K562 (cell line): ENCODE measurements around the gene DYNLT5. TPM values are rescaled to one million over a fixed set of nuclear protein-coding genes. Genes with fewer than 3 reads are reported as not detected.

Experiments used
- ATAC-seq: fragments of 200-7000 bp; cut with Tn5 transposase; 3 replicates; pipeline ENCODE4 v1.9.1; 2020; ENCODE audit warnings: moderate library complexity
- BruUV-seq: library from RNA; stranded (reverse); fragments of 400-500 nt; replicated peaks from 2 replicates; lab custom pipeline; 2021; lab: Mats Ljungman, UMichigan
- CTCF ChIA-PET: fragments of 300-600 bp; formaldehyde crosslinking; extraction: SDS; loops from one replicate; lab custom pipeline; 2021; ENCODE audit warnings: low intra/inter-chr PET ratio; lab: Yijun Ruan, JAX
- POLR2A ChIA-PET: fragments of 300-600, 350-650 bp; sonication (Branson Sonifier 250); formaldehyde crosslinking; extraction: SDS; loops from one replicate; lab custom pipeline; 2021; ENCODE audit warnings: antibody characterized with exemption, inconsistent platforms; lab: Yijun Ruan, JAX
- DNase-seq, 4 experiments: peaks; one replicate each; pipeline versions ENCODE4 v3.0.0 to v3.0.0-alpha.2; 2011 to 2018; ENCODE audit warnings: low spot score in 3 of 4, mixed read lengths in 3 of 4; ENCODE audit errors: extremely low read depth in 1 of 4
- FAIRE-seq: peaks from 2 replicates; lab custom pipeline; 2011; peaks lifted over from hg19 to GRCh38; lab: Jason Lieb, UNC
- H2AFZ ChIP-seq: 2 replicates; pipeline ENCODE4 v1.6.0; 2011; ENCODE audit warnings: low read depth, low read length, control low read depth, inconsistent platforms
- H3K27ac ChIP-seq: fragments of 200-600 bp; 3 replicates; pipeline ENCODE4 v1.8.0; 2011; ENCODE audit warnings: low read depth, mild to moderate bottlenecking, control low read depth, inconsistent platforms, low read length, moderate library complexity, mixed read lengths; ENCODE audit errors: extremely low read depth
- H3K27me3 ChIP-seq, 2 experiments: fragments of 300-600 bp in 1 of 2; 2 replicates in 1 of 2; 3 replicates in 1 of 2; pipeline versions ENCODE4 v1.6.0 to v1.8.0; 2011; ENCODE audit warnings: inconsistent platforms in 2 of 2, low read length in 2 of 2, mild to moderate bottlenecking in 1 of 2, mixed read lengths in 1 of 2, moderate library complexity in 1 of 2; ENCODE audit not compliant: control insufficient read depth in 2 of 2, insufficient read depth in 2 of 2
- H3K36me3 ChIP-seq: fragments of 300-600 bp; 3 replicates; pipeline ENCODE4 v1.8.0; 2011; ENCODE audit warnings: mild to moderate bottlenecking, low read length, inconsistent platforms; ENCODE audit not compliant: control insufficient read depth, insufficient read depth
- H3K4me1 ChIP-seq, 2 experiments: fragments of 200-600 bp in 1 of 2; replicated peaks in 1 of 2; 2 replicates in 1 of 2; 3 replicates in 1 of 2; pipeline versions ENCODE4 v1.5.1 to v1.8.0; 2011; ENCODE audit warnings: inconsistent platforms in 2 of 2, low read length in 2 of 2, mild to moderate bottlenecking in 1 of 2, mixed read lengths in 1 of 2, moderate library complexity in 1 of 2; ENCODE audit not compliant: control insufficient read depth in 2 of 2, insufficient read depth in 2 of 2
- H3K4me2 ChIP-seq: 2 replicates; pipeline ENCODE4 v1.6.1; 2011; ENCODE audit warnings: low read length, control low read depth, inconsistent platforms, mixed read lengths; ENCODE audit not compliant: insufficient read depth
- H3K4me3 ChIP-seq: fragments of 200-600 bp; sonication (generic), shearing (Covaris generic); 2 replicates; pipeline ENCODE4 v1.5.1; 2016; ENCODE audit warnings: control low read depth, inconsistent platforms
- H3K79me2 ChIP-seq: fragments of 200-600 bp; 3 replicates; pipeline ENCODE4 v1.8.0; 2011; ENCODE audit warnings: low read length, inconsistent platforms; ENCODE audit not compliant: control insufficient read depth, insufficient read depth
- H3K9ac ChIP-seq, 2 experiments: 2 replicates each; pipeline versions ENCODE4 v1.6.0 to v1.6.1; 2011; ENCODE audit warnings: low read depth in 2 of 2, low read length in 2 of 2, control low read depth in 1 of 2, inconsistent platforms in 1 of 2, mild to moderate bottlenecking in 1 of 2, mixed read lengths in 1 of 2; ENCODE audit not compliant: insufficient read depth in 1 of 2
- H3K9me1 ChIP-seq: one replicate; pipeline ENCODE4 v1.6.0; 2011; ENCODE audit warnings: inconsistent platforms, mild to moderate bottlenecking, low read length, moderate library complexity; ENCODE audit not compliant: control insufficient read depth, insufficient read depth
- H3K9me3 ChIP-seq: replicated peaks from 2 replicates; pipeline ENCODE4 v1.5.1; 2011; ENCODE audit warnings: low read depth, low read length, inconsistent platforms; ENCODE audit not compliant: control insufficient read depth, insufficient read depth
- H4K20me1 ChIP-seq: replicated peaks from 2 replicates; pipeline ENCODE4 v1.6.1; 2011; ENCODE audit warnings: low read length, inconsistent platforms, mixed read lengths; ENCODE audit not compliant: control insufficient read depth, insufficient read depth
- BRD9 ChIP-seq: fragments of 450-650 bp; IDR thresholded peaks from 2 replicates; pipeline ENCODE4 v1.6.1; 2018; ENCODE audit warnings: low read depth; ENCODE audit not compliant: partially characterized antibody
- CHD1 ChIP-seq: fragments of 200-600 bp; sonication (generic); IDR thresholded peaks from one replicate; pipeline ENCODE4 v1.6.1; 2012; ENCODE audit warnings: mild to moderate bottlenecking, moderate library complexity, low read length, inconsistent platforms
- ETV1 ChIP-seq: fragments of 450-650 bp; conservative IDR thresholded peaks from 2 replicates; pipeline ENCODE4 v1.6.1; 2016; ENCODE audit warnings: missing genetic modification characterization, control low read depth, low read depth, missing compliant biosample characterization
- PHF8 ChIP-seq: fragments of 200-600 bp; sonication (generic); IDR thresholded peaks from 2 replicates; pipeline ENCODE4 v1.6.1; 2012; ENCODE audit warnings: mixed run types, mild to moderate bottlenecking, inconsistent platforms, low read length, moderate library complexity, borderline replicate concordance
- POLR2A ChIP-seq: fragments of 450-650 bp; conservative IDR thresholded peaks from 2 replicates; pipeline ENCODE4 v1.6.1; 2016
- SMARCE1 ChIP-seq: fragments of 450-650 bp; IDR thresholded peaks from 2 replicates; pipeline ENCODE4 v1.7.1; 2016; ENCODE audit warnings: mild to moderate bottlenecking
- ZNF717 ChIP-seq: fragments of 250-450 bp; sonication (Bioruptor Pico); IDR thresholded peaks from 2 replicates; pipeline ENCODE4 v1.5.0; 2021
- ZNF79 ChIP-seq: fragments of 250-450 bp; sonication (Bioruptor Pico); IDR thresholded peaks from 2 replicates; pipeline ENCODE4 v1.4.0; 2020; ENCODE audit warnings: low read depth, mild to moderate bottlenecking, moderate library complexity
- WGBS: fragments of 100-300 bp; shearing (Covaris generic); methylation state at CpG from one replicate; pipeline ENCODE4 v1.1.6; 2016; ENCODE audit warnings: low coverage, mixed read lengths; ENCODE audit not compliant: insufficient coverage; ENCODE audit errors: missing lambda C conversion rate; 5-methylcytosine and 5-hydroxymethylcytosine counted together
- in situ Hi-C: fragments of 300-500 bp; cut with MboI; formaldehyde crosslinking; loops from 4 replicates; pipeline ENCODE4 v1.15.0; 2018; ENCODE audit warnings: inconsistent platforms, mixed read lengths
- intact Hi-C: fragments of 100-400 bp; cut with micrococcal nuclease; formaldehyde crosslinking; loops from 2 replicates; pipeline ENCODE4 v1.14.2; 2022
- polyA plus RNA-seq, 8 experiments: library from polyadenylated mRNA; depleted of rRNA in 4 of 8; stranded (reverse) in 5 of 8; unstranded in 3 of 8; fragments of >200 nt; fragmentation: Nextera tagmentation in 2 of 8; fragmentation: Illumina TruSeq in 1 of 8; extraction: Ambion mirVana in 2 of 8; extraction: Trizol in 1 of 8; gene quantifications; 2 replicates each; pipeline versions ENCODE4 v1.2.1 to v1.2.3, GENCODE V29; 2011 to 2014; ENCODE audit warnings: inconsistent platforms in 1 of 8, missing spikeins in 1 of 8
- total RNA-seq, 7 experiments: library from RNA; depleted of rRNA in 6 of 7; stranded (reverse); fragments of >200 nt in 6 of 7; fragmentation: Illumina TruSeq in 2 of 7; extraction: Trizol in 2 of 7; gene quantifications; 2 replicates each; pipeline versions ENCODE4 v1.2.1 to v1.2.3, GENCODE V29; 2011 to 2021; ENCODE audit warnings: low replicate concordance in 1 of 7
- TF ChIP-seq, protein P1 (sequence below): IDR thresholded peaks from 3 replicates; pipeline ENCODE4 v1.6.1; 2011; ENCODE audit warnings: borderline replicate concordance, mild to moderate bottlenecking; ENCODE audit not compliant: insufficient read length, insufficient read depth
- TF ChIP-seq, protein P2 (sequence below): fragments of 450-650 bp; IDR thresholded peaks from 2 replicates; pipeline ENCODE4 v1.6.1; 2018; ENCODE audit not compliant: partially characterized antibody
- TF ChIP-seq, protein P3 (sequence below): sonication (generic); formaldehyde crosslinking; IDR thresholded peaks from 2 replicates; pipeline ENCODE4 v1.8.0; 2022; ENCODE audit warnings: missing genetic modification reagents, mild to moderate bottlenecking, moderate library complexity, borderline replicate concordance

Gene DYNLT5
- total and polyA plus RNA-seq, 9 of the 15 experiments (the other 6 are each of a cell fraction or from before 2014, with no cell fraction given), result not detected

DNA sequence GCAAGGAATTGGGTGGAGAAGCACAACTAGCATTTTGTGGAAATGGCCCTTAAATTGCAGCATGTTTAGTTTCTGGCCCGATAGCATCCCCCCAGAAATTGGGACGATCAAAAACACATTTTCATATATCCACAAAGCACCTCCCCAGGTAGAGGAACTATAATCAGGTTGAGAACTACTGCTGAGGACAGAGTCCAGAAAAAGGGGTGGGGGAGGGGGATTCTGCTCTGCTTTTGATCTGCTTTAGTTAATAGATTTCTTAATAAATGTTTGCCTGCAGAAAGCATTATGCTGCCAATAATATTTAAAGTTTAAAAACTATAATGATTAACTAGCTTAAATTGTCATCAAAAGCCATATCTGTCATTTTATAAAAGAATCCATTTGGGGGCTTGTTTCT is 14.4 kb upstream of the DYNLT5 start:
- FAIRE-seq (no peak), ATAC-seq (no peak), DNase-seq (no peak)
- H3K9me3 ChIP-seq, result no peaks in the 10 kb centered on the region
- H3K4me3 ChIP-seq, result no peak overlapping the region
- POLR2A ChIA-PET, result interaction anchor here (0.8 to 2.7 kb wide), 2 partner anchors 8 to 20 kb away, joined by 3 to 13 read pairs; no protein-coding TSS in a partner anchor
- intact Hi-C loops (no loop called here), in situ Hi-C loops (no loop called here)
- no peaks in the 10 kb centered on the region for H3K27me3 ChIP-seq
- peaks cover 0 to 8% of the 10 kb centered on the region in 2 experiments; a peak in 1 of 5 replicates for H3K4me1 ChIP-seq
- 17% methylated on average over 2 of the region's 2 CpGs for WGBS
- CTCF ChIA-PET, result no interaction called here
- no peaks in the 10 kb centered on the region for H3K9me1 ChIP-seq
- no peaks in the 10 kb centered on the region for H3K79me2 ChIP-seq
- BruUV-seq, result no TSS peak
- no peaks in the 10 kb centered on the region for H4K20me1 ChIP-seq
- H2AFZ ChIP-seq, result peak overlapping the region; percentile 68; the same call in 1 of the 2 replicates
- no peak overlapping the region for H3K27ac ChIP-seq
- H3K9ac ChIP-seq, result no peak overlapping the region
- no peaks in the 10 kb centered on the region for H3K36me3 ChIP-seq
- TF ChIP-seq, protein P1, sequence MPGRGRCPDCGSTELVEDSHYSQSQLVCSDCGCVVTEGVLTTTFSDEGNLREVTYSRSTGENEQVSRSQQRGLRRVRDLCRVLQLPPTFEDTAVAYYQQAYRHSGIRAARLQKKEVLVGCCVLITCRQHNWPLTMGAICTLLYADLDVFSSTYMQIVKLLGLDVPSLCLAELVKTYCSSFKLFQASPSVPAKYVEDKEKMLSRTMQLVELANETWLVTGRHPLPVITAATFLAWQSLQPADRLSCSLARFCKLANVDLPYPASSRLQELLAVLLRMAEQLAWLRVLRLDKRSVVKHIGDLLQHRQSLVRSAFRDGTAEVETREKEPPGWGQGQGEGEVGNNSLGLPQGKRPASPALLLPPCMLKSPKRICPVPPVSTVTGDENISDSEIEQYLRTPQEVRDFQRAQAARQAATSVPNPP, result no peak
- TF ChIP-seq ETV1 (tag), result no peak
- TF ChIP-seq PHF8, result no peak
- no peak for TF ChIP-seq BRD9
- TF ChIP-seq, protein P2, sequence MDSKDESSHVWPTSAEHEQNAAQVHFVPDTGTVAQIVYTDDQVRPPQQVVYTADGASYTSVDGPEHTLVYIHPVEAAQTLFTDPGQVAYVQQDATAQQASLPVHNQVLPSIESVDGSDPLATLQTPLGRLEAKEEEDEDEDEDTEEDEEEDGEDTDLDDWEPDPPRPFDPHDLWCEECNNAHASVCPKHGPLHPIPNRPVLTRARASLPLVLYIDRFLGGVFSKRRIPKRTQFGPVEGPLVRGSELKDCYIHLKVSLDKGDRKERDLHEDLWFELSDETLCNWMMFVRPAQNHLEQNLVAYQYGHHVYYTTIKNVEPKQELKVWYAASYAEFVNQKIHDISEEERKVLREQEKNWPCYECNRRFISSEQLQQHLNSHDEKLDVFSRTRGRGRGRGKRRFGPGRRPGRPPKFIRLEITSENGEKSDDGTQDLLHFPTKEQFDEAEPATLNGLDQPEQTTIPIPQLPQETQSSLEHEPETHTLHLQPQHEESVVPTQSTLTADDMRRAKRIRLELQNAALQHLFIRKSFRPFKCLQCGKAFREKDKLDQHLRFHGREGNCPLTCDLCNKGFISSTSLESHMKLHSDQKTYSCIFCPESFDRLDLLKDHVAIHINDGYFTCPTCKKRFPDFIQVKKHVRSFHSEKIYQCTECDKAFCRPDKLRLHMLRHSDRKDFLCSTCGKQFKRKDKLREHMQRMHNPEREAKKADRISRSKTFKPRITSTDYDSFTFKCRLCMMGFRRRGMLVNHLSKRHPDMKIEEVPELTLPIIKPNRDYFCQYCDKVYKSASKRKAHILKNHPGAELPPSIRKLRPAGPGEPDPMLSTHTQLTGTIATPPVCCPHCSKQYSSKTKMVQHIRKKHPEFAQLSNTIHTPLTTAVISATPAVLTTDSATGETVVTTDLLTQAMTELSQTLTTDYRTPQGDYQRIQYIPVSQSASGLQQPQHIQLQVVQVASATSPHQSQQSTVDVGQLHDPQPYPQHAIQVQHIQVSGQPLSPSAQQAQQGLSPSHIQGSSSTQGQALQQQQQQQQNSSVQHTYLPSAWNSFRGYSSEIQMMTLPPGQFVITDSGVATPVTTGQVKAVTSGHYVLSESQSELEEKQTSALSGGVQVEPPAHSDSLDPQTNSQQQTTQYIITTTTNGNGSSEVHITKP, result no peak
- TF ChIP-seq POLR2A, result no peak
- TF ChIP-seq, protein P3, sequence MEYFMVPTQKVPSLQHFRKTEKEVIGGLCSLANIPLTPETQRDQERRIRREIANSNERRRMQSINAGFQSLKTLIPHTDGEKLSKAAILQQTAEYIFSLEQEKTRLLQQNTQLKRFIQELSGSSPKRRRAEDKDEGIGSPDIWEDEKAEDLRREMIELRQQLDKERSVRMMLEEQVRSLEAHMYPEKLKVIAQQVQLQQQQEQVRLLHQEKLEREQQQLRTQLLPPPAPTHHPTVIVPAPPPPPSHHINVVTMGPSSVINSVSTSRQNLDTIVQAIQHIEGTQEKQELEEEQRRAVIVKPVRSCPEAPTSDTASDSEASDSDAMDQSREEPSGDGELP (CRISPR knock-in tag), result no peak
- no peak for TF ChIP-seq SMARCE1
- TF ChIP-seq ZNF79 (CRISPR knock-in tag), result no peak
- TF ChIP-seq CHD1, result no peak
- TF ChIP-seq ZNF717 (CRISPR knock-in tag), result no peak
- no peak overlapping the region for H3K4me2 ChIP-seq
